ENCODE measurements around the gene KLHL40. TPM values are rescaled to one million over a fixed set of nuclear protein-coding genes. Genes with fewer than 3 reads are reported as not detected.

The KLHL40 gene
- total and polyA plus RNA-seq, 3 experiments from 2014 or later = not detected

- Histone ChIP-seq H3K9me3 (ENCODE audit: low read length) (no peaks in the 10 kb centered on the region), H3K4me3 (ENCODE audit: low read length) (no peak overlapping the region), H3K27ac (ENCODE audit: low read depth, low read length) (no peak overlapping the region), H3K36me3 (ENCODE audit: insufficient read depth, low read length) (no peaks in the 10 kb centered on the region), H3K27me3 (ENCODE audit: insufficient read depth, low read length, poor library complexity, severe bottlenecking) (no peaks in the 10 kb centered on the region), H3K4me1 (ENCODE audit: insufficient read depth, low read length) (no peaks in the 10 kb centered on the region)
- ChIA-PET CTCF (no interaction called here), POLR2A (no interaction called here)
- Mint-ChIP-seq H3K4me1 (peaks cover 0 to 3% (median 0%) of the 10 kb centered on the region in 3 donors), H3K27ac (no peak overlapping the region), H3K9me3 (peaks cover 7 to 19% (median 18%) of the 10 kb centered on the region in 5 donors), H3K4me3 (no peak overlapping the region), H3K27me3 (peaks cover 19 to 54% of the 10 kb centered on the region in 2 donors), H3K36me3 (peaks cover 0 to 11% (median 0%) of the 10 kb centered on the region in 3 donors)
- no peak for DNase-seq
Observed at GRCh38 chr3:42680806-42681205, 4.5 kb upstream of the KLHL40 start.

GRCh38 chr3:42681361-42682038, 3.8 kb upstream of the KLHL40 start:
- H3K27me3 ChIP-seq (ENCODE audit: insufficient read depth, low read length, poor library complexity, severe bottlenecking) = no peaks in the 10 kb centered on the region
- POLR2A ChIA-PET = no interaction called here
- H3K9me3 ChIP-seq (ENCODE audit: low read length) = no peaks in the 10 kb centered on the region
- H3K27me3 Mint-ChIP-seq = peaks cover 15 to 48% of the 10 kb centered on the region in 2 donors
- H3K4me3 ChIP-seq (ENCODE audit: low read length) = no peak overlapping the region
- H3K36me3 ChIP-seq (ENCODE audit: insufficient read depth, low read length) = no peaks in the 10 kb centered on the region
- H3K4me3 Mint-ChIP-seq = no peak overlapping the region
- no peak overlapping the region for H3K27ac ChIP-seq (ENCODE audit: low read depth, low read length)
- peaks cover 5 to 18% (median 14%) of the 10 kb centered on the region in 5 donors for H3K9me3 Mint-ChIP-seq
- peaks cover 0 to 6% (median 0%) of the 10 kb centered on the region in 3 donors for H3K36me3 Mint-ChIP-seq
- CTCF ChIA-PET = no interaction called here
- H3K4me1 ChIP-seq (ENCODE audit: insufficient read depth, low read length) = no peaks in the 10 kb centered on the region
- DNase-seq = no peak
- H3K4me1 Mint-ChIP-seq = peaks cover 0 to 5% (median 0%) of the 10 kb centered on the region in 3 donors
- H3K27ac Mint-ChIP-seq = no peak overlapping the region

- Mint-ChIP-seq H3K4me1 (peaks cover 0 to 5% (median 0%) of the 10 kb centered on the region in 3 donors), H3K27me3 (peaks cover 16 to 39% of the 10 kb centered on the region in 2 donors), H3K27ac (no peak overlapping the region), H3K9me3 (peaks cover 0 to 11% (median 8%) of the 10 kb centered on the region in 5 donors), H3K36me3 (peaks cover 0 to 5% (median 0%) of the 10 kb centered on the region in 3 donors), H3K4me3 (no peak overlapping the region)
- peak in 1 of 5 donors; percentile 20 for DNase-seq
- Histone ChIP-seq H3K4me3 (ENCODE audit: low read length) (no peak overlapping the region), H3K27me3 (ENCODE audit: insufficient read depth, low read length, poor library complexity, severe bottlenecking) (no peaks in the 10 kb centered on the region), H3K9me3 (ENCODE audit: low read length) (no peaks in the 10 kb centered on the region), H3K27ac (ENCODE audit: low read depth, low read length) (no peak overlapping the region), H3K36me3 (ENCODE audit: insufficient read depth, low read length) (no peaks in the 10 kb centered on the region), H3K4me1 (ENCODE audit: insufficient read depth, low read length) (no peaks in the 10 kb centered on the region)
- POLR2A ChIA-PET = no interaction called here
- CTCF ChIA-PET = no interaction called here
Observed at GRCh38 chr3:42682301-42683070, 2.9 kb upstream of the KLHL40 start.

- CTCF ChIA-PET = no interaction called here
- Mint-ChIP-seq H3K9me3 (no peaks in the 10 kb centered on the region), H3K4me1 (peaks cover 0 to 5% (median 0%) of the 10 kb centered on the region in 3 donors)
Observed at GRCh38 chr3:42683875-42684598, 1.3 kb upstream of the KLHL40 start.

GRCh38 chr3:42684632-42685362, 540 bp upstream of the KLHL40 start:
- no peaks in the 10 kb centered on the region for H3K36me3 Mint-ChIP-seq
- H3K27me3 ChIP-seq (ENCODE audit: insufficient read depth, low read length, poor library complexity, severe bottlenecking) = no peaks in the 10 kb centered on the region
- H3K27ac Mint-ChIP-seq = no peak overlapping the region
- H3K27me3 Mint-ChIP-seq = peaks cover 16 to 32% of the 10 kb centered on the region in 2 donors
- H3K27ac ChIP-seq (ENCODE audit: low read depth, low read length) = no peak overlapping the region
- POLR2A ChIA-PET = no interaction called here
- no peak overlapping the region for H3K4me3 Mint-ChIP-seq
- CTCF ChIA-PET = no interaction called here
- no peak overlapping the region for H3K4me3 ChIP-seq (ENCODE audit: low read length)
- no peaks in the 10 kb centered on the region for H3K36me3 ChIP-seq (ENCODE audit: insufficient read depth, low read length)
- H3K4me1 Mint-ChIP-seq = peaks cover 0 to 5% (median 0%) of the 10 kb centered on the region in 3 donors
- no peak for DNase-seq
- no peaks in the 10 kb centered on the region for H3K9me3 ChIP-seq (ENCODE audit: low read length)
- H3K9me3 Mint-ChIP-seq = no peaks in the 10 kb centered on the region
- no peaks in the 10 kb centered on the region for H3K4me1 ChIP-seq (ENCODE audit: insufficient read depth, low read length)

More at GRCh38 chr3:42683875-42684598, 1.3 kb upstream of the KLHL40 start:
- no peak overlapping the region for H3K4me3 ChIP-seq (ENCODE audit: low read length)
- H3K27me3 ChIP-seq (ENCODE audit: insufficient read depth, low read length, poor library complexity, severe bottlenecking) = no peaks in the 10 kb centered on the region
- H3K27ac ChIP-seq (ENCODE audit: low read depth, low read length) = no peak overlapping the region
- no peaks in the 10 kb centered on the region for H3K4me1 ChIP-seq (ENCODE audit: insufficient read depth, low read length)
- POLR2A ChIA-PET = interaction anchor here (0.6 kb wide), 1 partner anchor 31 kb away, joined by 3 read pairs; no protein-coding TSS in a partner anchor
- Mint-ChIP-seq H3K4me3 (no peak overlapping the region), H3K27me3 (peaks cover 16 to 28% of the 10 kb centered on the region in 2 donors), H3K36me3 (no peaks in the 10 kb centered on the region), H3K27ac (no peak overlapping the region)
- peak in 1 of 5 donors; percentile 29 for DNase-seq
- no peaks in the 10 kb centered on the region for H3K36me3 ChIP-seq (ENCODE audit: insufficient read depth, low read length)
- no peaks in the 10 kb centered on the region for H3K9me3 ChIP-seq (ENCODE audit: low read length)

- H3K36me3 ChIP-seq (ENCODE audit: insufficient read depth, low read length) = no peaks in the 10 kb centered on the region
- peaks cover 20 to 23% of the 10 kb centered on the region in 2 donors for H3K27me3 Mint-ChIP-seq
- no peaks in the 10 kb centered on the region for H3K4me1 ChIP-seq (ENCODE audit: insufficient read depth, low read length)
- POLR2A ChIA-PET = no interaction called here
- H3K4me1 Mint-ChIP-seq = peaks cover 0 to 5% (median 0%) of the 10 kb centered on the region in 3 donors
- no peaks in the 10 kb centered on the region for H3K9me3 ChIP-seq (ENCODE audit: low read length)
- no peak overlapping the region for H3K27ac ChIP-seq (ENCODE audit: low read depth, low read length)
- H3K9me3 Mint-ChIP-seq = no peaks in the 10 kb centered on the region
- H3K27me3 ChIP-seq (ENCODE audit: insufficient read depth, low read length, poor library complexity, severe bottlenecking) = no peaks in the 10 kb centered on the region
- CTCF ChIA-PET = no interaction called here
- no peaks in the 10 kb centered on the region for H3K36me3 Mint-ChIP-seq
- H3K4me3 ChIP-seq (ENCODE audit: low read length) = no peak overlapping the region
- DNase-seq = no peak
- peak overlapping the region in 1 of 7 donors; percentile 13 for H3K4me3 Mint-ChIP-seq
- no peak overlapping the region for H3K27ac Mint-ChIP-seq
Observed at GRCh38 chr3:42685891-42686820, 819 bp downstream of the KLHL40 start.

Data from CD8-positive, alpha-beta memory T cell (primary cell).